Measurements from ENCODE around the gene WWOX.

DNA sequence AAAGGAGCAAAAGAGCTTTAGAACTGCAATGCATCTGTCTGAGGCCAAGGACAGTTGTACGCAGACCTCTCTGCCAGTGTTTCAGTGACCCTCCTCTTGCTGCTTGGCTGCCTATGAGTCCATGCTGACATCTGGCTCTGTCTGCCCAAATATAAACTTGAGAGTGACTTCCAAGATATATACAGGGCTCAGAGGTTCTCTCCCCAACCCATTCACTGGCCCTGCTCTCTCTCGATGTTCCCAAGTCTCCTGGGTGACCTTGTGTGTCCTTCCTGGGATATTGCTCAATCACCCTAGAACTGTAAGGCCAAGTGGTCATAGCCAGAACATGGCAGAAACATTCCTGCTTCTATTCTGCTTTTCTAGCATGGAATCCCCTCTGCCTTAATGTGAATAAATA lies 716.3 kb downstream of the WWOX start:
- TF ChIP-seq, protein P1, sequence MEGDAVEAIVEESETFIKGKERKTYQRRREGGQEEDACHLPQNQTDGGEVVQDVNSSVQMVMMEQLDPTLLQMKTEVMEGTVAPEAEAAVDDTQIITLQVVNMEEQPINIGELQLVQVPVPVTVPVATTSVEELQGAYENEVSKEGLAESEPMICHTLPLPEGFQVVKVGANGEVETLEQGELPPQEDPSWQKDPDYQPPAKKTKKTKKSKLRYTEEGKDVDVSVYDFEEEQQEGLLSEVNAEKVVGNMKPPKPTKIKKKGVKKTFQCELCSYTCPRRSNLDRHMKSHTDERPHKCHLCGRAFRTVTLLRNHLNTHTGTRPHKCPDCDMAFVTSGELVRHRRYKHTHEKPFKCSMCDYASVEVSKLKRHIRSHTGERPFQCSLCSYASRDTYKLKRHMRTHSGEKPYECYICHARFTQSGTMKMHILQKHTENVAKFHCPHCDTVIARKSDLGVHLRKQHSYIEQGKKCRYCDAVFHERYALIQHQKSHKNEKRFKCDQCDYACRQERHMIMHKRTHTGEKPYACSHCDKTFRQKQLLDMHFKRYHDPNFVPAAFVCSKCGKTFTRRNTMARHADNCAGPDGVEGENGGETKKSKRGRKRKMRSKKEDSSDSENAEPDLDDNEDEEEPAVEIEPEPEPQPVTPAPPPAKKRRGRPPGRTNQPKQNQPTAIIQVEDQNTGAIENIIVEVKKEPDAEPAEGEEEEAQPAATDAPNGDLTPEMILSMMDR (IDR thresholded peaks at IDR 0.05), result no peak
- TF ChIP-seq POLR2A (IDR thresholded peaks at IDR 0.05), result no peak
